ENCODE data around the gene ADPGK. TPM values are rescaled to one million over a fixed set of nuclear protein-coding genes. Genes with fewer than 3 reads are reported as not detected.

The ADPGK gene
- polyA plus RNA-seq, 1 donor from 2014 or later = 33.7 TPM

GRCh38 chr15:72786242-72786641, 2.7 kb upstream of the ADPGK start:
- H3F3A ChIP-seq (ENCODE audit: insufficient read depth, low read length, poor library complexity, severe bottlenecking) = peaks cover 8% of the 10 kb centered on the region
- no peak overlapping the region for H2AFZ ChIP-seq (ENCODE audit: low read depth, low read length)
- no peak overlapping the region for H3K4me2 ChIP-seq (ENCODE audit: low read length)
- H3K79me2 ChIP-seq (replicated peaks; ENCODE audit: insufficient read depth, low read length) = peaks cover 16% of the 10 kb centered on the region
- no peaks in the 10 kb centered on the region for H3K27me3 ChIP-seq (ENCODE audit: insufficient read depth, low read depth, low read length)
- no peaks in the 10 kb centered on the region for H3K36me3 ChIP-seq (ENCODE audit: insufficient read depth, low read length)
- no peaks in the 10 kb centered on the region for H3K9me3 ChIP-seq (ENCODE audit: low read length)
- no peak overlapping the region for H3K9ac ChIP-seq (ENCODE audit: low read length)
- TF ChIP-seq RAD21 (conservative IDR thresholded peaks at IDR 0.05) (no peak), SMC3 (conservative IDR thresholded peaks at IDR 0.05; ENCODE audit: poor library complexity) (no peak), EZH2 (IDR thresholded peaks at IDR 0.05; ENCODE audit: borderline replicate concordance, insufficient read depth, low read length, poor library complexity, severe bottlenecking) (no peak), POLR2AphosphoS5 (IDR thresholded peaks at IDR 0.05) (no peak), MXI1 (conservative IDR thresholded peaks at IDR 0.05; ENCODE audit: poor library complexity, severe bottlenecking) (no peak), REST (IDR thresholded peaks at IDR 0.05; ENCODE audit: borderline replicate concordance) (no peak), CTCF (IDR thresholded peaks at IDR 0.05; ENCODE audit: poor library complexity, severe bottlenecking) (no peak), TAF1 (IDR thresholded peaks at IDR 0.05; ENCODE audit: low read depth) (no peak), EP300 (conservative IDR thresholded peaks at IDR 0.05; ENCODE audit: poor library complexity, severe bottlenecking) (no peak)
- no peaks in the 10 kb centered on the region for H3K9me2 ChIP-seq (ENCODE audit: insufficient read depth, low read length)
- H3K4me3 ChIP-seq (ENCODE audit: low read length) = no peak overlapping the region
- H4K20me1 ChIP-seq (ENCODE audit: insufficient read depth) = no peaks in the 10 kb centered on the region
- no peak overlapping the region for H3K27ac ChIP-seq (ENCODE audit: low read length)

- no peaks in the 10 kb centered on the region for H3K27me3 ChIP-seq (ENCODE audit: insufficient read depth, low read depth, low read length)
- H3K4me3 ChIP-seq (ENCODE audit: low read length) = no peak overlapping the region
- H3K4me2 ChIP-seq (ENCODE audit: low read length) = no peak overlapping the region
- no peaks in the 10 kb centered on the region for H4K20me1 ChIP-seq (ENCODE audit: insufficient read depth)
- H3K27ac ChIP-seq (ENCODE audit: low read length) = no peak overlapping the region
- no peaks in the 10 kb centered on the region for H3K9me3 ChIP-seq (ENCODE audit: low read length)
- H3F3A ChIP-seq (ENCODE audit: insufficient read depth, low read length, poor library complexity, severe bottlenecking) = peaks cover 8% of the 10 kb centered on the region
- H3K79me2 ChIP-seq (replicated peaks; ENCODE audit: insufficient read depth, low read length) = peaks cover 17% of the 10 kb centered on the region
- no peak overlapping the region for H3K9ac ChIP-seq (ENCODE audit: low read length)
- TF ChIP-seq MXI1 (conservative IDR thresholded peaks at IDR 0.05; ENCODE audit: poor library complexity, severe bottlenecking) (no peak), TAF1 (IDR thresholded peaks at IDR 0.05; ENCODE audit: low read depth) (no peak), REST (IDR thresholded peaks at IDR 0.05; ENCODE audit: borderline replicate concordance) (no peak), POLR2AphosphoS5 (IDR thresholded peaks at IDR 0.05) (no peak), EP300 (conservative IDR thresholded peaks at IDR 0.05; ENCODE audit: poor library complexity, severe bottlenecking) (no peak), RAD21 (conservative IDR thresholded peaks at IDR 0.05) (no peak), EZH2 (IDR thresholded peaks at IDR 0.05; ENCODE audit: borderline replicate concordance, insufficient read depth, low read length, poor library complexity, severe bottlenecking) (no peak), SMC3 (conservative IDR thresholded peaks at IDR 0.05; ENCODE audit: poor library complexity) (no peak), CTCF (IDR thresholded peaks at IDR 0.05; ENCODE audit: poor library complexity, severe bottlenecking) (no peak)
- H3K9me2 ChIP-seq (ENCODE audit: insufficient read depth, low read length) = no peaks in the 10 kb centered on the region
- no peaks in the 10 kb centered on the region for H3K36me3 ChIP-seq (ENCODE audit: insufficient read depth, low read length)
- no peak overlapping the region for H2AFZ ChIP-seq (ENCODE audit: low read depth, low read length)
Observed at GRCh38 chr15:72785841-72786240, 2.3 kb upstream of the ADPGK start.
